ENCODE measurements around the gene FAM240B. TPM values are rescaled to one million over a fixed set of nuclear protein-coding genes. Genes with fewer than 3 reads are reported as not detected.

FAM240B gene
- total RNA-seq, 1 experiment from 2014 or later, result not detected

GRCh38 chr9:38687389-38687842 is 32.5 kb downstream of the FAM240B start:
- H3K27ac ChIP-seq, result peak overlapping the region; percentile 74
- H3K27me3 ChIP-seq, result no peaks in the 10 kb centered on the region
- no peaks in the 10 kb centered on the region for H3K9me3 ChIP-seq (replicated peaks)
- DNase-seq, result peak; percentile 82 to 85
- H3K4me3 ChIP-seq, result peak overlapping the region; percentile 49
- H3K36me3 ChIP-seq, result no peaks in the 10 kb centered on the region
- H3K4me1 ChIP-seq, result peaks cover 40% of the 10 kb centered on the region

- peaks cover 45% of the 10 kb centered on the region for H3K4me1 ChIP-seq
- H3K36me3 ChIP-seq, result no peaks in the 10 kb centered on the region
- DNase-seq, result no peak
- H3K4me3 ChIP-seq, result peak overlapping the region; percentile 49
- no peaks in the 10 kb centered on the region for H3K9me3 ChIP-seq (replicated peaks)
- peak overlapping the region; percentile 74 for H3K27ac ChIP-seq
- no peaks in the 10 kb centered on the region for H3K27me3 ChIP-seq
Observed at GRCh38 chr9:38686933-38687332, 33.0 kb downstream of the FAM240B start.

DNA sequence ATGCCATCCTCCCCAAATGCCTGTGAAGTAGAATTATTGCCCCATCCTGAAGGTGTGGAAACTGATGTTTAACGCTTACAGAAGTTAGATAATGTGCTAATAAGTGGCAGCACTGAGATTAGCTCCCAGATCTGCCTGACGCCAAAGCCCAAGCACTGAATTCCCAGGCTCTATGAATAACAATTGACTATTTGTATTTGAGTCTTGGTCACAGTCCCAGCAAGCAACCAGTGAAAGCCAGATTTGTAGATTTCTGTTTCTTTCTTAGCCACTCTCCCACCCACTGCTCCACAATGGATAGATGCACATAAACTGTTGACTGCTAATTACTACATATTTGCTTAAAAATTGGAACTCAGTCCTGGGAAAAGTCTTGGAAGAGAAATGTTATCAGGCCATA is 34.4 kb downstream of the FAM240B start:
- Histone ChIP-seq H3K27me3 (no peaks in the 10 kb centered on the region), H3K9me3 (replicated peaks) (no peaks in the 10 kb centered on the region), H3K4me1 (peaks cover 56% of the 10 kb centered on the region), H3K36me3 (no peaks in the 10 kb centered on the region), H3K27ac (no peak overlapping the region), H3K4me3 (no peak overlapping the region)
- DNase-seq, result no peak

DNA sequence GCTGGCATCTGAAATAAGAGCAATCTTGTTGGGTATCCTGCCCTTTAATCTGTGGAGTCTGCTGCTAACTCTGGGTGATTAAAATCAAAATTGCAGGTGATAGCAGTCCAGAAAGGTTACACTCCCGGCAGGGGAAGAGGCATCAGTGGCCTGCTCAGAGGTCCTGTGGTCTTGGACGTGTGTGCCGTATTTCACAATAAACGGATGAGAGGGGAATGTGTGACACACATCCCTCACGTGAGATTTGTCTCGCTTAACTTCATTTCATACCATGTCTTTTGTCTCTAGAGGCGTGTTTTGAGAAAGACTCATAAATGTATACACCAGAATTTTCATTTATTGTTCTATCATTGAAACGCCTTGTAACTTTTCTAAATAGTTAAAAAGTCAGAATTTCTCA is 36.6 kb downstream of the FAM240B start:
- no peaks in the 10 kb centered on the region for H3K9me3 ChIP-seq (replicated peaks)
- DNase-seq, result no peak
- H3K4me3 ChIP-seq, result no peak overlapping the region
- H3K4me1 ChIP-seq, result peaks cover 53% of the 10 kb centered on the region
- peak overlapping the region; percentile 100 for H3K27ac ChIP-seq
- H3K27me3 ChIP-seq, result no peaks in the 10 kb centered on the region
- H3K36me3 ChIP-seq, result no peaks in the 10 kb centered on the region

DNA sequence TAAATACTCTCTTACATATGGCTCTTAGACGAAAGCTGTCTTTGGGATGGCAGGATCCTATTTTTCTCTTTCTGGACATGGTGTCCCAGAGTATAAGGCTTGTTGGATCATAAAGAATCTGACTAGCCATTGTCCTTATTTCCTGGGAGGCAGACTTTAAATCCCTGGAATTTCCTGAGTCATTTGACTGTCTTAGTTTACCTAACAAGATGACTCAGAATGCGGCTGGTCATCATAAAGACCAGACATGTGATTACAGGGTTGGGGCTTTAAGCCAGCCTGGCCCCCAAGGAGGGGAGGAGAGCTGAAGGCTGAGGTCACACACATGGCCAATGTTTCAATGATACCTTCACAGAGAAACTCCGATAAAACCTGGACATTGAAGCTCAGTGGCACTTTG is 37.2 kb downstream of the FAM240B start:
- H3K4me1 ChIP-seq, result peaks cover 49% of the 10 kb centered on the region
- peak overlapping the region; percentile 6; the same call in 1 of the 2 replicates for H3K4me3 ChIP-seq
- H3K9me3 ChIP-seq (replicated peaks), result no peaks in the 10 kb centered on the region
- peak overlapping the region; percentile 100 for H3K27ac ChIP-seq
- H3K36me3 ChIP-seq, result no peaks in the 10 kb centered on the region
- no peaks in the 10 kb centered on the region for H3K27me3 ChIP-seq
- peak; percentile 91 to 94 for DNase-seq

DNA sequence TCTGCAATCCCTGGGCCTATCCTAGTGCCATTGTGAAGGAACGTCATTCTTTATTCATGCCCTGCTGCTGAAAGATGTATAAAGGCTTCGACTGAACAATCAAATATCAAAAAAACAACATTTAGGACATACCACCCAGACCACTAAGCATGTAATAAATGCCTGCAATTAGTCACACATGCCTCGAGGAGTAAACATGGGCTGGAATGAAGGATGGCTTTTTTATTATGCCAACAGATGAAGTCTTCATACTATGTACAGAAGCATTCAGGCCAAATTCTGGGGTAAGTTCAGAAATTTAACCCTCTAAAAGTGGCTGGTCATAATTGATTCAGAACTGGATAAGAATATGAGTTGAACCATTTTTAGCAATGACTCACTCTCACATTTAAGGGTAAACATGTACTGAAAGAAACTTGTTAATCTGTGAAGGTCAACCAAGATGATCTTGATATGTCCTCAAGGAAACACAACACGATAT is 38.1 kb downstream of the FAM240B start:
- H3K36me3 ChIP-seq, result no peaks in the 10 kb centered on the region
- DNase-seq, result peak; percentile 74 to 92
- H3K27ac ChIP-seq, result peak overlapping the region; percentile 100
- no peaks in the 10 kb centered on the region for H3K9me3 ChIP-seq (replicated peaks)
- no peak overlapping the region for H3K4me3 ChIP-seq
- H3K27me3 ChIP-seq, result no peaks in the 10 kb centered on the region
- peaks cover 51% of the 10 kb centered on the region for H3K4me1 ChIP-seq

GRCh38 chr9:38680837-38681445 is 39.0 kb downstream of the FAM240B start:
- no peaks in the 10 kb centered on the region for H3K36me3 ChIP-seq
- no peaks in the 10 kb centered on the region for H3K9me3 ChIP-seq (replicated peaks)
- H3K4me1 ChIP-seq, result peaks cover 49% of the 10 kb centered on the region
- H3K4me3 ChIP-seq, result no peak overlapping the region
- peak overlapping the region; percentile 100 for H3K27ac ChIP-seq
- H3K27me3 ChIP-seq, result no peaks in the 10 kb centered on the region
- DNase-seq, result peak; percentile 90

- Histone ChIP-seq H3K27me3 (no peaks in the 10 kb centered on the region), H3K27ac (peak overlapping the region; percentile 16; the same call in 1 of the 2 replicates), H3K36me3 (no peaks in the 10 kb centered on the region), H3K9me3 (replicated peaks) (no peaks in the 10 kb centered on the region), H3K4me3 (no peak overlapping the region), H3K4me1 (peaks cover 64% of the 10 kb centered on the region)
- no peak for DNase-seq
Observed at GRCh38 chr9:38677660-38678303, 42.2 kb downstream of the FAM240B start.

- DNase-seq, result no peak
- Histone ChIP-seq H3K27me3 (no peaks in the 10 kb centered on the region), H3K36me3 (no peaks in the 10 kb centered on the region), H3K4me1 (peaks cover 58% of the 10 kb centered on the region), H3K27ac (0 out of 2 replicates have a peak overlapping the region, but pooled peaks have one; percentile 3), H3K4me3 (no peak overlapping the region), H3K9me3 (replicated peaks) (no peaks in the 10 kb centered on the region)
Observed at GRCh38 chr9:38675831-38676230, 44.1 kb downstream of the FAM240B start.

- no peaks in the 10 kb centered on the region for H3K9me3 ChIP-seq (replicated peaks)
Observed at GRCh38 chr9:38675211-38675610, 44.7 kb downstream of the FAM240B start.

GRCh38 chr9:38673399-38674193 is 46.3 kb downstream of the FAM240B start:
- Histone ChIP-seq H3K4me1 (peaks cover 51% of the 10 kb centered on the region), H3K4me3 (peak overlapping the region; percentile 30), H3K36me3 (no peaks in the 10 kb centered on the region), H3K9me3 (replicated peaks) (no peaks in the 10 kb centered on the region), H3K27me3 (no peaks in the 10 kb centered on the region), H3K27ac (peak overlapping the region; percentile 99)
- DNase-seq, result peak; percentile 81 to 89

More at GRCh38 chr9:38675211-38675610, 44.7 kb downstream of the FAM240B start:
- no peak overlapping the region; the same call in 1 of the 2 replicates for H3K27ac ChIP-seq
- H3K36me3 ChIP-seq, result no peaks in the 10 kb centered on the region
- DNase-seq, result no peak
- peaks cover 56% of the 10 kb centered on the region for H3K4me1 ChIP-seq
- H3K27me3 ChIP-seq, result no peaks in the 10 kb centered on the region
- no peak overlapping the region for H3K4me3 ChIP-seq

- no peaks in the 10 kb centered on the region for H3K36me3 ChIP-seq
- no peaks in the 10 kb centered on the region for H3K9me3 ChIP-seq (replicated peaks)
- no peaks in the 10 kb centered on the region for H3K27me3 ChIP-seq
- peak overlapping the region; percentile 44 for H3K4me3 ChIP-seq
- DNase-seq, result no peak
- H3K27ac ChIP-seq, result peak overlapping the region; percentile 99
- peaks cover 43% of the 10 kb centered on the region for H3K4me1 ChIP-seq
Observed at GRCh38 chr9:38671748-38672147, 48.2 kb downstream of the FAM240B start.

DNA sequence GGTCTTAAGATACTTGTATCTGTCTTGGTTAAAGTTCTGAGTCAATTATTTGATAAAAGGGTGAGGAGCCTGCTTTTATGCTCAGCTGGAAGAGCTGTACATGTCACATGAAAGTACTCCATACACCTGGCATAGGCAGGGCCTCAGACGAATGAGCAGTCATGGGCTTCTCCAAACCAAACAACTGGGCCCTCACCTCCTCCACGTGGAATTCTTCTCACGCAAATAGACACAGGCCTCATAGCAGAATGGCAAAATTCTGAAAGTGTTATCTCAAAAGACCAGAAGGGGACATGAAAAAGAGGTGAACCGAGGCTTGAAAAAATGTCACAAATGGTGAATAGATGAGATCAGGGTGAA is 48.6 kb downstream of the FAM240B start:
- Histone ChIP-seq H3K36me3 (no peaks in the 10 kb centered on the region), H3K27me3 (no peaks in the 10 kb centered on the region), H3K4me1 (peaks cover 43% of the 10 kb centered on the region), H3K27ac (peak overlapping the region; percentile 99), H3K9me3 (replicated peaks) (no peaks in the 10 kb centered on the region), H3K4me3 (no peak overlapping the region)
- DNase-seq, result peak in 1 of 2 experiments; percentile 37

GRCh38 chr9:38670542-38671371 is 49.2 kb downstream of the FAM240B start:
- Histone ChIP-seq H3K9me3 (replicated peaks) (no peaks in the 10 kb centered on the region), H3K36me3 (no peaks in the 10 kb centered on the region), H3K27me3 (no peaks in the 10 kb centered on the region), H3K27ac (peak overlapping the region; percentile 99), H3K4me3 (no peak overlapping the region), H3K4me1 (peaks cover 43% of the 10 kb centered on the region)
- DNase-seq, result no peak

Measured in SJCRH30 (cell line).